Stomach (tissue), 9 donors: Measurements from ENCODE around the gene TMEM45A. TPM values are rescaled to one million over a fixed set of nuclear protein-coding genes. Genes with fewer than 3 reads are reported as not detected.

ENCODE experiments used
- DNase-seq, 2 donors: peaks; one replicate each; pipeline versions ENCODE4 v3.0.0 to v3.0.0-alpha.2; 2013 to 2019
- H3K27ac ChIP-seq, 5 donors: fragments of 200-600 bp in 4 of 5; sonication (generic) in 4 of 5; one replicate each; pipeline ENCODE4 v1.5.1; 2013 to 2019; ENCODE audit warnings: mild to moderate bottlenecking in 1 of 5, moderate library complexity in 1 of 5
- H3K27me3 ChIP-seq, 3 donors: fragments of 200-600 bp; sonication (generic); one replicate each; pipeline ENCODE4 v1.5.1; 2017 to 2019; ENCODE audit warnings: mixed run types in 1 of 3
- H3K36me3 ChIP-seq, 4 donors: fragments of 200-600 bp; sonication (generic); 1 replicate in 3 of 4; 2 replicates in 1 of 4; pipeline ENCODE4 v1.5.1; 2016 to 2019
- H3K4me1 ChIP-seq, 4 donors: fragments of 200-600 bp; sonication (generic); one replicate each; pipeline ENCODE4 v1.5.1; 2016 to 2019
- H3K4me3 ChIP-seq, 4 donors: fragments of 200-600 bp; sonication (generic) in 3 of 4; one replicate each; pipeline ENCODE4 v1.5.1; 2016 to 2019; ENCODE audit warnings: mild to moderate bottlenecking in 1 of 4
- H3K9me3 ChIP-seq, 4 donors: fragments of 200-600 bp; sonication (generic); one replicate each; pipeline ENCODE4 v1.5.1; 2016 to 2019
- EP300 ChIP-seq: sonication (generic); formaldehyde crosslinking; IDR thresholded peaks from one replicate; pipeline ENCODE4 v1.6.1; 2017; ENCODE audit warnings: antibody characterized with exemption
- POLR2A ChIP-seq, 4 donors: fragments of 450-650 bp; IDR thresholded peaks; one replicate each; pipeline ENCODE4 v1.6.1; 2016; ENCODE audit warnings: antibody characterized with exemption in 4 of 4, control low read depth in 2 of 4, mild to moderate bottlenecking in 1 of 4, moderate library complexity in 1 of 4
- POLR2AphosphoS5 ChIP-seq, 3 donors: sonication (generic); formaldehyde crosslinking; IDR thresholded peaks; one replicate each; pipeline ENCODE4 v1.6.1; 2016; ENCODE audit warnings: antibody characterized with exemption in 3 of 3
- WGBS, 5 donors: extraction: QIAGEN DNeasy Blood & Tissue Kit in 3 of 5; methylation state at CpG; one replicate each; pipeline versions ENCODE4 v1.1.5 to v1.1.7; 2013 to 2018; 5-methylcytosine and 5-hydroxymethylcytosine counted together
- intact Hi-C: fragments of 100-400 bp; cut with DNase I; formaldehyde crosslinking; loops from one replicate; pipeline ENCODE4 v1.15.1; 2023; ENCODE audit warnings: low total_unique reads
- polyA plus RNA-seq, 3 donors: library from polyadenylated mRNA; stranded (reverse); fragments of 200-250 nt; gene quantifications; one replicate each; pipeline ENCODE4 v1.2.3, GENCODE V29; 2013
- total RNA-seq, 5 donors: library from RNA; depleted of rRNA; stranded (reverse); fragments of >200 nt; gene quantifications; one replicate each; pipeline versions ENCODE4 v1.1.0 to v1.2.3, GENCODE V29; 2014 to 2016
- TF ChIP-seq, protein P1 (sequence below), 7 experiments: fragments of 450-650 bp in 4 of 7; fragments of 200-600 bp in 3 of 7; sonication (generic) in 3 of 7; IDR thresholded peaks; one replicate each; pipeline ENCODE4 v1.5.1; 2016 to 2019; ENCODE audit warnings: antibody characterized with exemption in 7 of 7, control low read depth in 2 of 7, mild to moderate bottlenecking in 1 of 7
- donor health status: healthy with polysubstance abuse.
- donor health status: Bipolar disorder and iron deficiency.
- donor health status: healthy.

TMEM45A gene
- total and polyA plus RNA-seq, 8 donors: 0.72 to 20.2 (median 6.2) TPM; not detected in 1

DNA sequence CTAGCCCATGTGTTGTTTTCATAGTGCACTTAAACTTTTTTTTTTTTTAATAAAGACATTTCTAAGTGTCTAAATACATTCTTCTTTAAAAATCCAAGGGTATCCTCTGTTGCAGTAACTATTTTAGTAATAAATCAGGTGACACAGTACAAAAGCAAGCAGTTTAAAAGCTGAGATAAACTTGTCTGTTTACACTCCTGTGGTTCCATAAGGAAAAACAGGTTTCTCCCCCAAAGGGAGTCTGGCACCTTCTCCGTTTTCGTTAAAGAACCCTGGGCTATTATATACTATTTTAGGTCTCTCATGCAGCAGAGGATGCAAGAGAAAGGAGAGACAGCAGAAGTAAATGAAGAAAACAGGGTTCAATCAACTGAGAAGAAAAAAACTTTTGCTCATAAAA lies 43.2 kb upstream of the TMEM45A start:
- peaks cover 0 to 4% (median 0%) of the 10 kb centered on the region in 4 donors for H3K4me1 ChIP-seq
- TF ChIP-seq POLR2A (IDR thresholded peaks at IDR 0.05): no peak
- no peak overlapping the region for H3K4me3 ChIP-seq
- WGBS, 5 donors: 17 to 51% (median 46%) methylated on average over 2 of the region's 2 CpGs
- no peak overlapping the region for H3K27ac ChIP-seq
- no peaks in the 10 kb centered on the region for H3K36me3 ChIP-seq
- H3K9me3 ChIP-seq: no peaks in the 10 kb centered on the region
- DNase-seq: no peak
- H3K27me3 ChIP-seq: no peaks in the 10 kb centered on the region
- intact Hi-C loops: no loop called here

DNA sequence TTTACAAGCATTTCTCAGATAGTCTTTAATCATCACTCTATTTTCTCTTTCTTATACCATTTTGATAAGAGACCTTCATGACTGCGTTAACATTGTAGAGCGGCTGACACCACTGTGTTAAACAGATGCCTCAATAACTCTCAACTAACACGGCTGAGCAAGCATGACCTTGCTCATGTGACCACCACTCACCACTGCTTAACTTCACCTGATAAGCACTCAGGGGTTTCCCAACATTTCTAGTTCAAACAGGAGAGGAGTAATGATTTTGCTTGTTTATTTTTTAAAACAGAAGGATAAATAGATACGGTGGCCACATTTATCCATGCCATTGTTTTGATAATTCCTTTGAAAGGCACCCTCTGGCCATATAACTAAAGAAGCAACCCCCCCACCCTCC lies 37.7 kb upstream of the TMEM45A start:
- Histone ChIP-seq H3K4me3 (no peak overlapping the region), H3K9me3 (no peaks in the 10 kb centered on the region), H3K4me1 (no peaks in the 10 kb centered on the region), H3K27ac (no peak overlapping the region), H3K36me3 (no peaks in the 10 kb centered on the region), H3K27me3 (no peaks in the 10 kb centered on the region)
- WGBS, 5 donors: 56 to 63% (median 57%) methylated on average over 4 of the region's 4 CpGs
- DNase-seq: peak in 1 of 2 donors; percentile 36
- intact Hi-C loops: no loop called here
- TF ChIP-seq POLR2A (IDR thresholded peaks at IDR 0.05): no peak
- TF ChIP-seq, protein P1, sequence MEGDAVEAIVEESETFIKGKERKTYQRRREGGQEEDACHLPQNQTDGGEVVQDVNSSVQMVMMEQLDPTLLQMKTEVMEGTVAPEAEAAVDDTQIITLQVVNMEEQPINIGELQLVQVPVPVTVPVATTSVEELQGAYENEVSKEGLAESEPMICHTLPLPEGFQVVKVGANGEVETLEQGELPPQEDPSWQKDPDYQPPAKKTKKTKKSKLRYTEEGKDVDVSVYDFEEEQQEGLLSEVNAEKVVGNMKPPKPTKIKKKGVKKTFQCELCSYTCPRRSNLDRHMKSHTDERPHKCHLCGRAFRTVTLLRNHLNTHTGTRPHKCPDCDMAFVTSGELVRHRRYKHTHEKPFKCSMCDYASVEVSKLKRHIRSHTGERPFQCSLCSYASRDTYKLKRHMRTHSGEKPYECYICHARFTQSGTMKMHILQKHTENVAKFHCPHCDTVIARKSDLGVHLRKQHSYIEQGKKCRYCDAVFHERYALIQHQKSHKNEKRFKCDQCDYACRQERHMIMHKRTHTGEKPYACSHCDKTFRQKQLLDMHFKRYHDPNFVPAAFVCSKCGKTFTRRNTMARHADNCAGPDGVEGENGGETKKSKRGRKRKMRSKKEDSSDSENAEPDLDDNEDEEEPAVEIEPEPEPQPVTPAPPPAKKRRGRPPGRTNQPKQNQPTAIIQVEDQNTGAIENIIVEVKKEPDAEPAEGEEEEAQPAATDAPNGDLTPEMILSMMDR (IDR thresholded peaks at IDR 0.05): no peak
- TF ChIP-seq EP300: no peak
- TF ChIP-seq POLR2AphosphoS5 (IDR thresholded peaks at IDR 0.05): no peak

DNA sequence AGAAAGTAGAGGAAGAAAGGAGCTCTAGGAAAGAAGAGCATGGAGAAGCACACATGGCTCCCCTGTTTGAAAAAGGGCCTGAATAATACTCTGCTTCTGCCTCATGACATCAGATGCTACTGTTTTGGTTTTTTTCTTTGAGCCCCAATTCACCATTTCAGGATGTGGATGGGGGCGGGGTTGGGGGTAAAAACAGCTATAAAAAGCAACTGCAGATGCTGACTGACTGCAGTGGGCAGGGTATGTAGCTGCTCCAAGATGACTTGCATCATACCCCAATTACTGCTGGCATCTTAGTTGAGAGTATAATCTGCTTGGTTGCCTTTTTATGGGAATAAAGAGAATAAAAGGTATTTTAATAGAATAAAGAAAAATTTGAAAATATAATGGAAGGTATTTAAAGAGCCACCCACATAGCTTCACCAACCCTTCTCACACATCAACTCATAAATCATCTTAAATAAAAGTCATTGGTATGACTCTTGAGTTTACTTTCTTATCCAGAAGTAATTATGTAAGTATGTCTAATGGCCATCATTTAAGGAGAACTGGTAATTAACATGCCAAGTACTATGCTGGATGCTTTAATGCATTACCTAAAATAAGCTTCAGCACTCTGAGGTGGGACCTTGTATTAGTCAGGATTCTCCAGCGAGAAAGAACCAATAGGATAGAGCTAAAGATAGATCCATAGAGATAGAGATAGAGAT lies 36.4 kb upstream of the TMEM45A start:
- H3K9me3 ChIP-seq: no peaks in the 10 kb centered on the region
- no peak for DNase-seq
- TF ChIP-seq POLR2AphosphoS5 (IDR thresholded peaks at IDR 0.05) (no peak), POLR2A (IDR thresholded peaks at IDR 0.05) (no peak), EP300 (no peak)
- TF ChIP-seq, protein P1 (IDR thresholded peaks at IDR 0.05): no peak
- H3K36me3 ChIP-seq: no peaks in the 10 kb centered on the region
- intact Hi-C loops: no loop called here
- no peak overlapping the region for H3K4me3 ChIP-seq
- no peaks in the 10 kb centered on the region for H3K27me3 ChIP-seq
- no peak overlapping the region for H3K27ac ChIP-seq
- WGBS, 5 donors: 88 to 94% (median 90%) methylated on average over 2 of the region's 2 CpGs
- H3K4me1 ChIP-seq: no peaks in the 10 kb centered on the region

DNA sequence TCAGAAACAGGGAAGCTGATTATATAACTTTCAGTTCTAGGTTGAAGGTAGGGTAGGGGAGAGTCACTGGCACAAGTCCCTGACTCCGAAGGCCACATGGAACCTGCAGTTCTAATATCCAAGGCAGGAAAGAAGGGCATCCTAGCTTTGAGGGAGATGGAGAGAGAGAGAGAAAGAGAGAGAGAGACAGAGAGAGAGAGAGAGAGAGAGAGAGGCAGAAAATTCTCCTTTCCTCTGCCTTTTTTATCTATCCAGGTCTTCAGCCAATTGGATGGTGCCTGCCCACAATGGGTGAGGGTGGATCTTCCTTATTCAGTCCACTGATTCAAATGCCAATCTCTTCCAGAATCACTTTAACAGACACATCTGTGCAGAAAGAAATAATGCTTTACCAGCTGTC lies 35.7 kb upstream of the TMEM45A start:
- Histone ChIP-seq H3K27me3 (no peaks in the 10 kb centered on the region), H3K27ac (no peak overlapping the region), H3K36me3 (no peaks in the 10 kb centered on the region), H3K4me1 (no peaks in the 10 kb centered on the region), H3K4me3 (no peak overlapping the region), H3K9me3 (no peaks in the 10 kb centered on the region)
- TF ChIP-seq, protein P1 (IDR thresholded peaks at IDR 0.05): no peak
- TF ChIP-seq POLR2AphosphoS5 (IDR thresholded peaks at IDR 0.05) (no peak), EP300 (no peak), POLR2A (IDR thresholded peaks at IDR 0.05) (no peak)
- no peak for DNase-seq
- intact Hi-C loops: no loop called here
- 85 to 100% (median 88%) methylated on average over 1 of the region's 1 CpG for WGBS, 5 donors

DNA sequence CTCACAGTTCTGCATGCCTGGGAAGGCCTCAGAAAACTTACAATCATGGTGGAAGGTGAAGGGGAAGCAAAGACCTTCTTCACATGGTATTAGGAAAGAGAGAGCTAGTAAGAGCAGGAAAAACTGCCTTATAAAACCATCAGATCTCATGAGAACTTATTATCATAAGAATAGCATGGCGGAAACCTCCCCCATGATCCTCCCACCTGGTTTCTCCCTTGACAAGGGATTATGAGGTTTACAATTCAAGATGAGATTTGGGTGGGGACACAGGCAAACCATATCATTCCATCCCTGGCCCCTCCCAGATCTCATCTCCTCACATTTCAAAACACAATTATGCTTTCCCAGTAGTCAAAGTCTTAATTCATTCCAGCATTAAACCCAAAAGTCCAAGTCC lies 34.6 kb upstream of the TMEM45A start:
- Histone ChIP-seq H3K9me3 (no peaks in the 10 kb centered on the region), H3K27me3 (no peaks in the 10 kb centered on the region), H3K36me3 (no peaks in the 10 kb centered on the region), H3K4me1 (no peaks in the 10 kb centered on the region), H3K27ac (no peak overlapping the region), H3K4me3 (no peak overlapping the region)
- 95 to 100% (median 96%) methylated on average over 1 of the region's 1 CpG for WGBS, 5 donors
- intact Hi-C loops: no loop called here
- TF ChIP-seq POLR2A (IDR thresholded peaks at IDR 0.05): no peak
- TF ChIP-seq EP300: no peak
- TF ChIP-seq, protein P1 (IDR thresholded peaks at IDR 0.05): no peak
- TF ChIP-seq POLR2AphosphoS5 (IDR thresholded peaks at IDR 0.05): no peak
- DNase-seq: no peak
